ENCODE measurements around the gene RNF26. TPM values are rescaled to one million over a fixed set of nuclear protein-coding genes. Genes with fewer than 3 reads are reported as not detected.

RNF26 gene
- total RNA-seq, 4 donors from 2014 or later, result 10.2 to 15.1 (median 11.7) TPM

DNA sequence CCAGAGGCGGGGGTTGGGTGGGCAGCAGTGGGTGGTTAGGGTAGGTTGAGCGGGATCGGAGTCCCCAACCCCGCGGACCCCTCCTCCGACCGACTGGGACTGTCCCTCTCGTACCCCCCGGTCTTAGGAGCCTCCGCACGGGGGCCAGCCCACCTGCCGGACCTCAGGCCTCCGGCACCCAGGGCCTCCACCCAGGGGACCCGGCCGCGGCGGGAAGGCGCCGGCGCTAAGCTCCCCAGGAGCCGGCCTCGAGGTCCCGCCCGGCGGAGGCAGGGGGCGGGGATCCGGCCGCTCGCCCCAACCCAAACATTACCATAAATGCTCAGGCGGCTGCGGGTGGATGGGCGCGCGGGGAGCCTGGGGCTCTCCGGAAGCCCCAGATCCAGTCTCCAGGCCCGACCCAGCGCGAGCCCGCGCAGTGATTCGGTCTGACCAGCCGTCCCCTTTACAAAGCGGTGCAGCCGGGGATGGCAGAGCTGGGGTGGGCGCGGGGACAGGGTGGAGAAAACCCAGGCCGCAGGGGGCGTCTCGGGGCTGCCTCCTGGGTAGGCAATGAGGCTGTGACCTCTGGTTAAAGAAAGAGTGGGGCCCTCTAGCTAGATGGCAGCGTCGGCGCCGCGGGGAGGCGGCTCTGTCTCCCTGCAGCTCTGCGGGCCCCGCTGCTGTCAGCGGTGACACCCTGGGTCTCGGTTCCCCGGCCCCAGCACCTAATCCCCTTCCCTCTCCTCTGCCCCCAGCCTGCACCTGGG lies 13.4 kb upstream of the RNF26 start:
- TF ChIP-seq CTCF (IDR thresholded peaks at IDR 0.05; ENCODE audit: low read depth), result no peak

DNA sequence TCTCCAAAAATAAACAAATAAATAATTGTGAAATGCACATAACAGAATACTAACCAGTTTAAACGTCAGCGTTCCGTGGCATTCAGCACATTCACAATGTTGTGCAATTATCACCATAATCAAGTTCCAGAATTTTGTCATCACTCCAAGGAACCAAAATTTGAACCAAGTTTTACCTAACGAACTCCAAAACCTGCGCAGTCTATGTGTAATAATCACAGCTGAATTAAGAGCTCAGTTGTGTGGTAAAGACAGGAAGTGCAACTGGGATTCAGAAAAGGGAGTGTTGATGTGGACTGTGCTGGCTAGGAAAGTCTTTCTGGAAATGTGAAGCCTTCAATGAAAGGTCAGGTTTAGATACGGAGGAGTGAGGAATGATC lies 12.0 kb upstream of the RNF26 start:
- TF ChIP-seq CTCF (IDR thresholded peaks at IDR 0.05; ENCODE audit: low read depth), result no peak

DNA sequence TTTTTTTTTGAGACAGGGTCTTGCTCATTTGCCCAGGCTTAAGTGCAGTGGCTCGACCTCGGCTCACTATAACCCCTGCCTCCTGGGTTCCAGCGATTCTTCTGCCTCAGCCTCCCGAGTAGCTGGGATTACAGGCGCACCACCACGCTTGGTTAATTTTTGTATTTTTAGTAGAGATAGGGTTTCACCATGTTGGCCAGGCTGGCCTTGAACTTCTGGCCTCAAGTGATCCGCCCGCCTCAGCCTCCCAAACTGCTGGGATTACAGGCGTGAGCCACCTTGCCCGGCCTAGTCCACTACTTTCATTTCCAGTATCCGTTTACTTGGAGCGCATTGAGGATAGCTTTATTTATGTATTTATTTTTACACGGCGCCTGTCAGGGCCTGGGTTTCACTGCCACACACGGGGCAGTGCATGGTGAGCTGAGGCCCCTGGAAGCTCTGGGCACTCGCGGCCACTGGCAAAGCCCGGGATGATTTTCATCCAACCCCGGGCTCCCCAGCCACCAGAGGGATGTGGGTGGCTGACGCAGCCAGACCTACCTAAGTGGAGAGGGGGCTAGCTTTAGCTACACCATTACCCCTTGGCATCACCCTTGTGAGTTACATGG lies 11.3 kb upstream of the RNF26 start:
- no peak for TF ChIP-seq CTCF (IDR thresholded peaks at IDR 0.05; ENCODE audit: low read depth)

DNA sequence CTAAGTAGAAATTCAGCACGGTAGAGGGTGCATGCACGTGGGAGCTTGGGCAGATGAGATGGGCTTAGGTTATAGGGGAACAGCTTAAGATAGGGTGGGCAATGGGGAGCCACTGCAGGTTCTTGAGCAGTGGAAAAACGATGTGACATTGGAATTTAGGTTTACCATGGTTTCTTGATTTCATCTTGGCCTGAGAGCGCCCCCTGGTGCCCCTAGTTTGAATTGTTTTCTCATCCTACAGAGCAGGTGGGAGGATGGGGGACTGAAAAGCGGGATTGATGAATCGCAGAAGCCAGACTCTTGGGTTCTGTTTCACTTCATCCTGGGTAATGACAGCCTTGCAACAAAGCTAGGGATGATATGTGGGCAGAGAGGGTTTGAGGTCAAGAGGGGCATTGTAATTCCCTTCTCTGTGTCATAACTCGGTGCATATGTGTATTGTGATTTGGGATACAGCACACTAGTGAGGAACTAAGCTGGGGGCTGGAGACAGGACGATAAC lies 10.7 kb upstream of the RNF26 start:
- TF ChIP-seq CTCF (IDR thresholded peaks at IDR 0.05; ENCODE audit: low read depth), result no peak

DNA sequence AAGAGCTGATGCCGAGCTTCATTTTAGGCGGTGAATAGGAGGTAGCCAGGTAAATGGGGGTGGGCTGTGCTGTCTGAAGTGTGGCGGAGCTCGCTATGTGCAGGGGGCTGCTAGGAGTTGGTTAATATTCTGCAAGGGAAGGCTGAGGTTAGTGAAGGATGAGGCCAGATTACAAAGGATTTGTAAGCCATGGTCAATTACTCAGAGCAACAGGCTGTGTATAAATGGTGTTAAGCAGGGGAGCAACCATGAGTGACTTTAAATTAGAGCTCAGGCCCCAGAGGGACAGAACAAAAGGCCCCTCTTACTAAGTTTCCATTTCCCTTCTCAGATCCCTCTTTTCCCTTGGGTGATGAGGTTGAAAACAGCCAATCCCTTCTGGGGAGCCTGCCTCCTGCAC lies 10.1 kb upstream of the RNF26 start:
- no peak for TF ChIP-seq CTCF (IDR thresholded peaks at IDR 0.05; ENCODE audit: low read depth)

DNA sequence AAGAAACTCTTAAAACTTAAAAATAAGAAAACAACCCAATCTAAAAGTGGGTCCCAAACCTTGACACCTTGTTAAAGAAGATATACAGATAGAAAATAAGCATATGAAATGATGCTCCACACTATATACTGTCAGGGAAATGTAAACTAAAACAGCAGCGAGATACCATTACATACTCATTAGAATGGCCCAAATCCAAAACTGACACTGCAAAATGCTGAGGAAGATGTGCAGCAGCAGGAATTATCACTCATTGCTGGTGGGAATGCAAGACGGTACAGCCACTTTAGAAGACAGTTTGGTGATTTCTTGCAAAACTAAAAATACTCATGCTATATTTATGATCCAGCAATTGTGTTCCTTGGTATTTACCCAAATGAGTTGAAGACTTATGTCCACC lies 5.0 kb upstream of the RNF26 start:
- no peak for TF ChIP-seq CTCF (IDR thresholded peaks at IDR 0.05; ENCODE audit: low read depth)

DNA sequence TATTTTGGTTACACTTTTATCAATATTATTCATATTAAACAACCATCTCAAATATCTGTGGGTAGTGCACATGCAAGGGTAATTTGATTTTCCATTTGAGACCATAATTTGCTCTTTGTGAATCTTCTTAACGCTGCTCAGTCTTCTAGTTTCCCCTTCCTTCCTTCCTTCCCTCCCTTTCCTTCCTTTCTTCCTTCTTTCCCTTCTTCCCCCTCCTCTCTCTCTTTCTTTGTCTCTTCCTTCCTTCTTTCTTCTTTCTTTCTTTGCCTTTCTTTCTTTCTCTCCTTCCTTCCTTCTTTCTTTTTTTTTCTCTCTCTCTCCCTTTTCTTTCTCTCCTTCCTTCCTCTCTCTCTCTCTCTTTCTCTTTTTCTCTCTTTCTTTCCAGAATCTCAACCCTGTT lies 4.1 kb upstream of the RNF26 start:
- no peak for TF ChIP-seq CTCF (IDR thresholded peaks at IDR 0.05; ENCODE audit: low read depth)
